ENCODE results near the gene TMEM131.

The TMEM131 gene

GRCh38 chr2:98037206-98037605 is 41.5 kb upstream of the TMEM131 start:
- DNase-seq (no peak), ATAC-seq (ENCODE audit: insufficient read depth, low read depth) (no peak)
- Histone ChIP-seq H3K36me3 (ENCODE audit: insufficient read depth, low read length) (no peaks in the 10 kb centered on the region), H3K27ac (ENCODE audit: low read length) (no peak overlapping the region), H4K20me1 (ENCODE audit: insufficient read depth, low read length) (no peaks in the 10 kb centered on the region), H3K79me2 (ENCODE audit: insufficient read depth, low read length) (no peaks in the 10 kb centered on the region), H3K27me3 (ENCODE audit: insufficient read depth, low read length, poor library complexity) (no peaks in the 10 kb centered on the region), H3K4me2 (ENCODE audit: insufficient read depth, low read length) (no peak overlapping the region), H2AFZ (ENCODE audit: low read depth, low read length) (no peak overlapping the region), H3K4me1 (ENCODE audit: insufficient read depth, low read length) (no peaks in the 10 kb centered on the region), H3K4me3 (ENCODE audit: low read depth in 1 of 2, low read length in 2 of 2) (no peak overlapping the region), H3K9me3 (ENCODE audit: insufficient read depth, low read length, severe bottlenecking) (no peaks in the 10 kb centered on the region), H3K9ac (ENCODE audit: low read depth, low read length) (no peak overlapping the region)
- TF ChIP-seq CTCF (IDR thresholded peaks at IDR 0.05; ENCODE audit: borderline replicate concordance, extremely low read depth, low read length, poor library complexity, severe bottlenecking) (no peak), EZH2 (IDR thresholded peaks at IDR 0.05; ENCODE audit: borderline replicate concordance, low read depth, low read length, severe bottlenecking) (no peak)

- Histone ChIP-seq H3K4me3 (ENCODE audit: low read depth in 1 of 2, low read length in 2 of 2) (no peak overlapping the region), H2AFZ (ENCODE audit: low read depth, low read length) (no peak overlapping the region), H3K4me2 (ENCODE audit: insufficient read depth, low read length) (no peak overlapping the region), H4K20me1 (ENCODE audit: insufficient read depth, low read length) (no peaks in the 10 kb centered on the region), H3K27ac (ENCODE audit: low read length) (no peak overlapping the region), H3K9me3 (ENCODE audit: insufficient read depth, low read length, severe bottlenecking) (no peaks in the 10 kb centered on the region), H3K79me2 (ENCODE audit: insufficient read depth, low read length) (no peaks in the 10 kb centered on the region), H3K4me1 (ENCODE audit: insufficient read depth, low read length) (no peaks in the 10 kb centered on the region), H3K9ac (ENCODE audit: low read depth, low read length) (no peak overlapping the region), H3K27me3 (ENCODE audit: insufficient read depth, low read length, poor library complexity) (no peaks in the 10 kb centered on the region), H3K36me3 (ENCODE audit: insufficient read depth, low read length) (no peaks in the 10 kb centered on the region)
- TF ChIP-seq EZH2 (IDR thresholded peaks at IDR 0.05; ENCODE audit: borderline replicate concordance, low read depth, low read length, severe bottlenecking): no peak
- no peak for TF ChIP-seq CTCF (IDR thresholded peaks at IDR 0.05; ENCODE audit: borderline replicate concordance, extremely low read depth, low read length, poor library complexity, severe bottlenecking)
- no peak for ATAC-seq (ENCODE audit: insufficient read depth, low read depth)
- DNase-seq: no peak
Measured at GRCh38 chr2:98036349-98037000, 40.7 kb upstream of the TMEM131 start.

GRCh38 chr2:98034745-98035144 is 39.0 kb upstream of the TMEM131 start:
- no peak overlapping the region for H3K4me2 ChIP-seq (ENCODE audit: insufficient read depth, low read length)
- TF ChIP-seq EZH2 (IDR thresholded peaks at IDR 0.05; ENCODE audit: borderline replicate concordance, low read depth, low read length, severe bottlenecking): no peak
- TF ChIP-seq CTCF (IDR thresholded peaks at IDR 0.05; ENCODE audit: borderline replicate concordance, extremely low read depth, low read length, poor library complexity, severe bottlenecking): no peak
- H4K20me1 ChIP-seq (ENCODE audit: insufficient read depth, low read length): no peaks in the 10 kb centered on the region
- no peak overlapping the region for H3K4me3 ChIP-seq (ENCODE audit: low read depth in 1 of 2, low read length in 2 of 2)
- no peaks in the 10 kb centered on the region for H3K27me3 ChIP-seq (ENCODE audit: insufficient read depth, low read length, poor library complexity)
- no peak overlapping the region for H2AFZ ChIP-seq (ENCODE audit: low read depth, low read length)
- H3K4me1 ChIP-seq (ENCODE audit: insufficient read depth, low read length): no peaks in the 10 kb centered on the region
- no peak overlapping the region for H3K27ac ChIP-seq (ENCODE audit: low read length)
- H3K79me2 ChIP-seq (ENCODE audit: insufficient read depth, low read length): no peaks in the 10 kb centered on the region
- no peaks in the 10 kb centered on the region for H3K9me3 ChIP-seq (ENCODE audit: insufficient read depth, low read length, severe bottlenecking)
- no peak for DNase-seq
- ATAC-seq (ENCODE audit: insufficient read depth, low read depth): no peak
- no peaks in the 10 kb centered on the region for H3K36me3 ChIP-seq (ENCODE audit: insufficient read depth, low read length)
- H3K9ac ChIP-seq (ENCODE audit: low read depth, low read length): no peak overlapping the region

Measured in DND-41 (cell line).